Vagina (tissue), 2 donors: ENCODE data around the gene RUFY3. TPM values are rescaled to one million over a fixed set of nuclear protein-coding genes. Genes with fewer than 3 reads are reported as not detected.

Experiments
- DNase-seq, 2 donors: peaks; one replicate each; pipeline ENCODE4 v3.0.0-alpha.2; 2017; ENCODE audit errors: extremely low spot score in 2 of 2
- H3K27ac ChIP-seq: fragments of 200-600 bp; sonication (generic); one replicate; pipeline ENCODE4 v1.5.1; 2019
- H3K27me3 ChIP-seq: fragments of 200-600 bp; sonication (generic); one replicate; pipeline ENCODE4 v1.5.1; 2019
- H3K36me3 ChIP-seq, 2 donors: fragments of 200-600 bp; sonication (generic); one replicate each; pipeline ENCODE4 v1.5.1; 2017 to 2019
- H3K4me1 ChIP-seq: fragments of 200-600 bp; sonication (generic); one replicate; pipeline ENCODE4 v1.5.1; 2019
- H3K4me3 ChIP-seq, 2 donors: fragments of 200-600 bp; sonication (generic); 1 replicate in 1 of 2; 2 replicates in 1 of 2; pipeline ENCODE4 v1.5.1; 2016 to 2019
- H3K9me3 ChIP-seq: fragments of 200-600 bp; sonication (generic); one replicate; pipeline ENCODE4 v1.5.1; 2019
- CTCF ChIP-seq, 3 experiments: fragments of 450-650 bp in 2 of 3; fragments of 200-600 bp in 1 of 3; sonication (generic) in 1 of 3; IDR thresholded peaks; one replicate each; pipeline ENCODE4 v1.5.1; 2017 to 2019; ENCODE audit warnings: antibody characterized with exemption in 3 of 3, mild to moderate bottlenecking in 2 of 3, moderate library complexity in 2 of 3
- POLR2A ChIP-seq, 2 donors: fragments of 450-650 bp; IDR thresholded peaks; one replicate each; pipeline ENCODE4 v1.6.1; 2017; ENCODE audit warnings: antibody characterized with exemption in 2 of 2, mild to moderate bottlenecking in 2 of 2, moderate library complexity in 2 of 2
- POLR2AphosphoS5 ChIP-seq, 2 donors: sonication (generic); formaldehyde crosslinking; IDR thresholded peaks; one replicate each; pipeline ENCODE4 v1.9.0; 2017; ENCODE audit warnings: antibody characterized with exemption in 2 of 2, mild to moderate bottlenecking in 2 of 2, low read depth in 1 of 2; ENCODE audit not compliant: insufficient read depth in 1 of 2
- intact Hi-C: fragments of 100-400 bp; cut with DNase I; formaldehyde crosslinking; loops from one replicate; pipeline ENCODE4 v1.15.1; 2023
- total RNA-seq: library from RNA; depleted of rRNA; stranded (reverse); fragments of >200 nt; gene quantifications from one replicate; pipeline ENCODE4 v1.2.3, GENCODE V29; 2016

RUFY3 gene
- total RNA-seq, 1 donor from 2014 or later = 71.2 TPM

GRCh38 chr4:70712150-70712549 is 9.6 kb upstream of the RUFY3 start:
- Histone ChIP-seq H3K27me3 (no peaks in the 10 kb centered on the region), H3K9me3 (no peaks in the 10 kb centered on the region), H3K4me3 (no peak overlapping the region), H3K36me3 (no peaks in the 10 kb centered on the region), H3K27ac (no peak overlapping the region), H3K4me1 (peaks cover 5% of the 10 kb centered on the region)
- no peak for TF ChIP-seq POLR2A (IDR thresholded peaks at IDR 0.05)
- no peak for DNase-seq
- intact Hi-C loops = no loop called here

DNA sequence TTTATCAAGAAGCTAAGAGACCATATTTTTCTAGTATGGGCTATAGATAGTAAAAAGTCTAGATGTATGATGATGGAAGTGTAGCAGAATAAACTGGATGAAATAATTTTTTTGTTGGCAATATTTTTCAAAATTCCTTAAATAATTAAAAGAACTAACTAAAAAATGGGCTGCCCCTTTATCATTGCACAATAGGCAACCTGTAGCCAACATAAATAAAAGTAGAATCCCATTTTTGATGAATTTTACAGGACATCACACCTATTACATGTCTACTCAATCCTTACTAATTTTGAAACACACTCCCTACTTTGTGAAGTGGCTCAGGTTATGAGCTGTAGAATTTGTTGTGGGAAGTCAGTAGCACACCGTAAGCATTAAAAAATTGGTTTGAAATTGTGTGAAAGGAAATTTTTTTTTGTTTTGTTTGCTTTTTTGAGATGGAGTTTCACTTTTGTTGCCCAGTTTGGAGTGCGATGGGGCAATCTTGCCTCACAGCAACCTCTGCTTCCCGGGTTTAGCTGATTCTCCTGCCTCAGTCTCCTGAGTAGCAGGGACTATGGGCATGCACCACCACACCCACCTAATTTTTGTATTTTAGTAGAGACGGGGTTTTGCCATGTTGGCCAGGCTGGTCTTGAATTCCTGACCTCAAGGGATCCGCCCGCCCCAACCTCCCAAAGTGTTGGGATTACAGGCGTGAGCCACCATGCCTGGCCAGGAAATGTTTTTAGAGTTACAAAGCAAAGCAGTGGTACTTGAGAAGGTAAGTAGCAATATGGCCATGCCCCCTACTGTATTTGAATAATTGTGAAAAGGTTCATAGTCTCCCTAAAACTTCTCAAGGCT is 8.9 kb upstream of the RUFY3 start:
- H3K4me3 ChIP-seq = no peak overlapping the region
- no peaks in the 10 kb centered on the region for H3K4me1 ChIP-seq
- TF ChIP-seq POLR2A (IDR thresholded peaks at IDR 0.05) (no peak), POLR2AphosphoS5 (IDR thresholded peaks at IDR 0.05; ENCODE audit: insufficient read depth in 1 of 2, low read depth in 1 of 2) (no peak), CTCF (IDR thresholded peaks at IDR 0.05) (no peak)
- no peaks in the 10 kb centered on the region for H3K36me3 ChIP-seq
- DNase-seq = no peak
- H3K27ac ChIP-seq = no peak overlapping the region
- intact Hi-C loops = no loop called here
- H3K27me3 ChIP-seq = no peaks in the 10 kb centered on the region
- no peaks in the 10 kb centered on the region for H3K9me3 ChIP-seq

GRCh38 chr4:70713453-70714078 is 8.2 kb upstream of the RUFY3 start:
- intact Hi-C loops = no loop called here

GRCh38 chr4:70714079-70714887 is 7.5 kb upstream of the RUFY3 start:
- intact Hi-C loops = no loop called here
- no peak for DNase-seq
- TF ChIP-seq POLR2A (IDR thresholded peaks at IDR 0.05) (no peak), CTCF (IDR thresholded peaks at IDR 0.05) (no peak), POLR2AphosphoS5 (IDR thresholded peaks at IDR 0.05; ENCODE audit: insufficient read depth in 1 of 2, low read depth in 1 of 2) (no peak)
- Histone ChIP-seq H3K36me3 (no peaks in the 10 kb centered on the region), H3K4me1 (no peaks in the 10 kb centered on the region), H3K4me3 (no peak overlapping the region), H3K27ac (no peak overlapping the region), H3K9me3 (no peaks in the 10 kb centered on the region), H3K27me3 (no peaks in the 10 kb centered on the region)

More at GRCh38 chr4:70713453-70714078, 8.2 kb upstream of the RUFY3 start:
- no peak for TF ChIP-seq POLR2A (IDR thresholded peaks at IDR 0.05)
- no peak for TF ChIP-seq POLR2AphosphoS5 (IDR thresholded peaks at IDR 0.05; ENCODE audit: insufficient read depth in 1 of 2, low read depth in 1 of 2)
- TF ChIP-seq CTCF (IDR thresholded peaks at IDR 0.05) = no peak
- H3K4me3 ChIP-seq = no peak overlapping the region
- H3K4me1 ChIP-seq = no peaks in the 10 kb centered on the region
- H3K27me3 ChIP-seq = no peaks in the 10 kb centered on the region
- H3K9me3 ChIP-seq = no peaks in the 10 kb centered on the region
- no peak overlapping the region for H3K27ac ChIP-seq
- DNase-seq = no peak
- H3K36me3 ChIP-seq = no peaks in the 10 kb centered on the region

DNA sequence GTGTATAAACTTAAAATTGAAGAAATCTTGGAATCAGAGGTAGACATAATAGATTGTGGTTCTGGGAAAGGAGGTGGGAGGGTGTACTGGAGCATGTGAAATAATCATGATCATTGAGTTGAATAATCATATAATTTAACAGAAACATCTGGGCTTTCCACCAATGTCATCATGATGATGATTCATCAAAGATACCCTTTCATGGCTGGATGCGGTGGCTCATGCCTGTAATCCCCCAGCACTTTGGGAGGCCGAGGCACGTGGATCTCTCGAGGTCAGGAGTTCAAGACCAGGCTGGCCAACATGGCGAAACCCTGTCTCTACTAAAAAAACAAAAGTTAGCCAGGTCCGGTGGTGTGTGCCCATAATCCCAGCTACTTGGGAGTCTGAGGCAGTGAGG is 6.7 kb upstream of the RUFY3 start:
- Histone ChIP-seq H3K36me3 (no peaks in the 10 kb centered on the region), H3K27me3 (no peaks in the 10 kb centered on the region), H3K27ac (no peak overlapping the region), H3K4me3 (no peak overlapping the region), H3K9me3 (no peaks in the 10 kb centered on the region), H3K4me1 (no peaks in the 10 kb centered on the region)
- DNase-seq = no peak
- no peak for TF ChIP-seq POLR2A (IDR thresholded peaks at IDR 0.05)
- no peak for TF ChIP-seq POLR2AphosphoS5 (IDR thresholded peaks at IDR 0.05; ENCODE audit: insufficient read depth in 1 of 2, low read depth in 1 of 2)
- no peak for TF ChIP-seq CTCF (IDR thresholded peaks at IDR 0.05)
- intact Hi-C loops = no loop called here
